HepG2 (cell line): Measurements from ENCODE around the gene NECTIN2. TPM values are rescaled to one million over a fixed set of nuclear protein-coding genes. Genes with fewer than 3 reads are reported as not detected.

Source experiments
- ARID4A ChIP-seq: sonication (generic); formaldehyde crosslinking; IDR thresholded peaks from 2 replicates; pipeline ENCODE4 v1.5.0; 2020; ENCODE audit warnings: mild to moderate bottlenecking, missing genetic modification reagents, borderline replicate concordance
- IRF2 ChIP-seq: IDR thresholded peaks from 2 replicates; pipeline ENCODE4 v1.6.1; 2018; ENCODE audit warnings: missing genetic modification reagents, missing compliant biosample characterization
- KLF11 ChIP-seq: IDR thresholded peaks from 2 replicates; pipeline ENCODE4 v1.6.1; 2016; ENCODE audit warnings: missing compliant biosample characterization
- MATR3 ChIP-seq: sonication (generic); formaldehyde crosslinking; IDR thresholded peaks from 2 replicates; pipeline ENCODE4 v1.4.0; 2020; ENCODE audit warnings: missing genetic modification reagents
- NFAT5 ChIP-seq: sonication (generic); formaldehyde crosslinking; IDR thresholded peaks from 2 replicates; pipeline ENCODE4 v1.4.0; 2020; ENCODE audit warnings: missing genetic modification reagents
- NR2F1 ChIP-seq, 2 experiments: fragments of 450-650 bp in 1 of 2; formaldehyde crosslinking in 1 of 2; IDR thresholded peaks; 2 replicates each; pipeline versions ENCODE4 v1.5.0 to v1.6.1; 2016 to 2020; ENCODE audit warnings: mild to moderate bottlenecking in 1 of 2, missing compliant biosample characterization in 1 of 2, missing genetic modification reagents in 1 of 2, moderate library complexity in 1 of 2
- RXRA ChIP-seq: sonication (generic); formaldehyde crosslinking; IDR thresholded peaks from 2 replicates; pipeline ENCODE4 v1.5.1; 2020; ENCODE audit warnings: missing genetic modification reagents
- TEAD3 ChIP-seq: optimal IDR thresholded peaks from 2 replicates; pipeline ENCODE3; 2016; ENCODE audit warnings: borderline replicate concordance
- ZNF136 ChIP-seq: sonication (generic); formaldehyde crosslinking; IDR thresholded peaks from 2 replicates; pipeline ENCODE4 v1.8.1; 2022; ENCODE audit warnings: low read depth, mild to moderate bottlenecking, moderate library complexity, missing genetic modification reagents
- ZNF230 ChIP-seq: sonication (generic); formaldehyde crosslinking; IDR thresholded peaks from 2 replicates; pipeline ENCODE4 v1.4.0; 2020; ENCODE audit warnings: mild to moderate bottlenecking, missing genetic modification reagents
- ZNF281 ChIP-seq: sonication (generic); formaldehyde crosslinking; IDR thresholded peaks from 2 replicates; pipeline ENCODE4 v1.4.0; 2020; ENCODE audit warnings: missing genetic modification reagents, borderline replicate concordance
- ZNF343 ChIP-seq: sonication (generic); formaldehyde crosslinking; IDR thresholded peaks from 2 replicates; pipeline ENCODE4 v1.4.0; 2020; ENCODE audit warnings: mild to moderate bottlenecking, missing genetic modification reagents
- ZNF354B ChIP-seq: sonication (generic); formaldehyde crosslinking; IDR thresholded peaks from 2 replicates; pipeline ENCODE4 v1.8.0; 2022; ENCODE audit warnings: mild to moderate bottlenecking, missing genetic modification reagents
- ZSCAN5A ChIP-seq: sonication (generic); formaldehyde crosslinking; IDR thresholded peaks from 2 replicates; pipeline ENCODE4 v1.8.0; 2022; ENCODE audit warnings: mild to moderate bottlenecking, missing genetic modification reagents, borderline replicate concordance
- polyA plus RNA-seq, 8 experiments: library from polyadenylated mRNA; depleted of rRNA in 3 of 8; stranded (reverse) in 7 of 8; unstranded in 1 of 8; fragments of >200 nt; fragmentation: Illumina TruSeq in 4 of 8; extraction: Trizol in 4 of 8; gene quantifications; 2 replicates each; pipeline versions ENCODE4 v1.2.1 to v1.2.3, GENCODE V29; 2011 to 2016; ENCODE audit warnings: low read depth in 4 of 8, missing spikeins in 1 of 8, mixed read lengths in 1 of 8; ENCODE audit not compliant: insufficient read depth in 1 of 8
- total RNA-seq, 5 experiments: library from RNA; depleted of rRNA; stranded (reverse); fragments of >200 nt; fragmentation: Illumina TruSeq; extraction: Trizol; gene quantifications; 2 replicates each; pipeline ENCODE4 v1.2.3, GENCODE V29; 2016; ENCODE audit warnings: low read depth in 1 of 5

Gene NECTIN2
- total and polyA plus RNA-seq, 2 of the 13 experiments (the other 11 are each of a cell fraction or from before 2014, with no cell fraction given) = 75.4 to 114 TPM

GRCh38 chr19:44925114-44925891 lies 79.2 kb downstream of the NECTIN2 start (continued):
- TF ChIP-seq ARID4A (CRISPR knock-in tag) (peak; percentile 86; the same call in 1 of the 2 replicates), KLF11 (CRISPR knock-in tag) (0 out of 2 replicates have a peak, but pooled peaks have one; percentile 40), NFAT5 (CRISPR knock-in tag) (peak; percentile 54; the same call in 1 of the 2 replicates), ZNF136 (CRISPR knock-in tag) (peak; percentile 82; the same call in 1 of the 2 replicates), MATR3 (CRISPR knock-in tag) (no peak), RXRA (CRISPR knock-in tag) (peak; percentile 100), NR2F1 (CRISPR knock-in tag; IDR thresholded peaks at IDR 0.05) (peak; percentile 93 to 99), TEAD3 (CRISPR knock-in tag) (peak; percentile 94), ZSCAN5A (peak; percentile 42; the same call in 1 of the 2 replicates), ZNF354B (CRISPR knock-in tag) (0 out of 2 replicates have a peak, but pooled peaks have one; percentile 67), IRF2 (CRISPR knock-in tag) (peak; percentile 97), ZNF230 (CRISPR knock-in tag) (0 out of 2 replicates have a peak, but pooled peaks have one; percentile 58), ZNF281 (CRISPR knock-in tag) (peak; percentile 100), ZNF343 (CRISPR knock-in tag) (0 out of 2 replicates have a peak, but pooled peaks have one; percentile 12)
